HG03457 (cell line): ENCODE results near the gene ATXN10.
"Not testable (repeated sequence)": the region's sequence is repeated elsewhere in the genome, so short reads cannot be mapped to it uniquely, and the experiment has no call there.

Experiments used
- ATAC-seq: cut with Tn5 transposase; IDR thresholded peaks from one replicate; pipeline ENCODE4 v1.9.1; 2021; ENCODE audit warnings: moderate number of reproducible peaks; ENCODE audit not compliant: unreplicated experiment

The ATXN10 gene

GRCh38 chr22:45704648-45705047 lies 33.0 kb downstream of the ATXN10 start:
- no peak for ATAC-seq

DNA sequence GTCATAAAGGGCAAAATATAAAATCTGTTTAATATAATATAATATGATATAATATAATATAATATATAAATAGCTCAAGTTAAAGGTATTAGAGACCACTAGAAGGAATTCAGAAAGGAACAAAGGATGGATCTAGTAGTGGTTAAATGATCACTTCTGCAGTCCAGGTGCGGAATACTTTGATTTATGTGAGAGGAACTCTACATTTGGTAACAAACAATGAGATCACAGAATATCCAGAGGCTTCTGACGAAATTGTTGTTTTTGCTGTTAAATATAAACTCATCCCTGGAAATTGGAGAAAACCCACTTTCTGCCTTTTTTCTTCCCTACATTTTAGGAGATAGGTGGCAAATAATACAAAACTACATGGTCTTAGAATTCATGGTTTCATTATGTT lies 36.0 kb downstream of the ATXN10 start:
- ATAC-seq, result no peak

GRCh38 chr22:45708145-45708544 lies 36.5 kb downstream of the ATXN10 start:
- no peak for ATAC-seq

DNA sequence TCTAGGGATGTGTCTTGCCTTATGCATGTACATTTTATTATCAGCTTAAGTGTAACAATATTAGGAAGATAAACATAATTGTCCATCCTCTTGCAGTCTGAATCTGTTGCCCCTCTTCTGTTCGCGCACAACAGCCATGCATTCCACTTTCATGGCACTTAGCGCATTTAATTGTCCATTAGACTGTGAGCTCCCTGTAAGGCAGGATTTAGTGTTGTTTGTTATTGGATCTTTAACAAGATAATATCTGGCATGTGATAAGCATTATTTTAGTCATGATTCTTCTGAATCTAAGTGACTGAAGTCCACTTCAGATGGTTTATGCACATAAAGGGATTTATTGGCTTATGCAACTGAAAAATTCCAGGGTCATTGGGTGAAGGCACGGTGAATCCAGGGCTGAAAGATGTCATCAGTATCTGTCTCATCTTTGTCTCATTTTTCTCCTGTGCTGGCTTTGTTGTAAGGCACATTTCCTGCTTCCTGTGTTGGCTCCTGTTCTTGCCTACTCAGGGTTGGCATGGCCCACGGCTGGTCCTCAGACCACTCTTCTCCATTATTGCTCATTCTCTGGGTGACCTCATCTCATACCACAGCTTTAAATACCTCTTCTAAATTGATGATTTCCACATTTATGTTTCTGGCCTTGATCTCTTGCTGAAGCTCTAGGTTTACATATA lies 37.6 kb downstream of the ATXN10 start:
- ATAC-seq, result no peak

GRCh38 chr22:45709866-45710265 lies 38.2 kb downstream of the ATXN10 start:
- no peak for ATAC-seq

- no peak for ATAC-seq
Observed at GRCh38 chr22:45710469-45710868, 38.8 kb downstream of the ATXN10 start.

DNA sequence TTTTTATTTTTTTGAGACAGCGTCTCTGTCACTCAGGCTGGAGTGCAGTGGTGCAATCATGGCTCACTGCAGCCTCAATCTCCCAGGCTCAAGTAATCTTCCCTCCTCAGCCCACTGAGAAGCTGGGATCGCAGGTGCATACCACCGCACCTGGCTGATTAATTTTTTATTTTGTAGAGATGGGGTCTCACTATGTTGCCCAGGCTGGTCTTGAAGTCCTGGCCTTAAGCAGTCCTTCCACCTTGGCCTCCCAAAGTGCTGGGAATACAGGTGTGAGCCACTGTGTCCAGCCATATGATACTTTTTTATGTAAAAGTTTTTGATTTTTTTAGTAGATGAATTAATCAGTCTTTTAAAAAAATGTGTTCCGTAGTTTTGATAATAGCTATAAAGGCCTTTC lies 42.8 kb downstream of the ATXN10 start:
- ATAC-seq, result not testable (repeated sequence)

DNA sequence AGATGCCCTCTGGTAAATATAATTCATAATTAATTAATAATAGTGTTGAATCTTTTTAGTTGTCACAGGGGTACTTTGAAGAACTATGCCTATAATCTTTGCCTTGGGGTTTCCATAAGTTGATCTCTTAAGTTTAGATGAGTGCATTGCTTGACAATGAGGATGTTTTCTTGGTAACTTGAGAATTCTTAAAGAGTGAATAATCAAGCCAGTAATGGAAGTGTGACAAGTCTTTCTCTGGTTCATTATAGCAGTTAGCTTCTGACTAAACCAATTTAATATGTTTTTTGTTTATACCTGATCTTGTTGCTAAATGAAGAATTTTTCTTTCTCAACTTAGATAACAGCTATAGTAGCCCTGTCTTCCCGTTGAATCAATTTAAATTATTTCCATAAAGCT lies 46.2 kb downstream of the ATXN10 start:
- no peak for ATAC-seq

DNA sequence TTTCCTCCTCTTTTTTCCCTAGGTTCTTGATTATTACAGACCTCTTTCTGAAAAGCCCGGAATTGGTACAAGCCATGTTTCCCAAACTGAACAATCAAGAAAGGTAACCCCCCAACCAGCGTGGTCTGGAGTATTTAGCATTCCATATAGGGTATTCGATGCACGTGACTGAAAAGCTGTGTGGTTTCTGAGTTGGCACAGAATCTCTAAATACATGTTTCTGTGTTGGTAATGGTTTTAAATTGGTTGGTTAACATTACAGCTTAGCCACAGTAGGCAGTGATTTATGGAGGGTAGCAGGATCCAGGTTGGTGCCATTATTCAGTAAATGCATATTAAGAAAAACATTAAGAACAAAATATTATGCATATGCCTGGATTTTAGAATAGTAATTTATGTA lies 46.8 kb downstream of the ATXN10 start:
- no peak for ATAC-seq

- ATAC-seq, result no peak
Observed at GRCh38 chr22:45720839-45721378, 49.3 kb downstream of the ATXN10 start.

- ATAC-seq, result no peak
Observed at GRCh38 chr22:45722006-45722405, 50.4 kb downstream of the ATXN10 start.

GRCh38 chr22:45726081-45726480 lies 54.4 kb downstream of the ATXN10 start:
- ATAC-seq, result no peak

DNA sequence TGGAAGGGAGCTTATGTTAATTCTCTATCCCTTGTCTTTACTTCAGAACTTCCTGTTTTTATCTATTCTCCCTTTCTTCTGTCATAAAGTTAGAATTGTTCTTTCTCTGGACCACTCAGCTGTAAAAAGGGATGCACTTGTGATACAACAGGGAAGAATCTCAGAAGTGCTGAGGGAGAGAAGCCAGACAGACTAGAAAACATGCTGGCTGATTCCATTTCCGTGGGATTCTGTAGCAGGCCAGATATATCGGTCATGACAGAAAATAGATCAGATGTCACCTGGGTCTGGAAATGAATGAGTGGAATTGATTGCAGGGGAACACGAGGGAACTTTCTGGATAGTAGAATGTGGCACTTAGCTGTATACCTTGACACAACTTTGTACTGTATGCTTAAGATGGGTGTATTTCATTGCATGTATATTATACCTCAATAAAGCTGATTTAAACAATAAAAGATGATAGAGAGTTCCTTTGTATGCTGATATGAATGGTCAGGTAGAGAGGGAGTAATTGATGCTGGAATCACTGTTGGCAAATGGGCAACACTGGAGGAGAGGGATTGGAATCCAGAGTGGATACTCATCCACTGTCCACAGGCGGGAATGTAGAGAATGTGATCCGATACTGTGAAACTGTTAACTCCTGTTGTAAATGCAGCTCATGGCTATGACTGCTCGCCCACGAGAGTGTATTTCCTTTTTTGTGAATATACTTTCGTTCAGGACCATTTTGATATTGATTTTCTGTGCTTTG lies 59.6 kb downstream of the ATXN10 start:
- ATAC-seq, result no peak

- ATAC-seq, result no peak
Observed at GRCh38 chr22:45731798-45732495, 60.3 kb downstream of the ATXN10 start.

DNA sequence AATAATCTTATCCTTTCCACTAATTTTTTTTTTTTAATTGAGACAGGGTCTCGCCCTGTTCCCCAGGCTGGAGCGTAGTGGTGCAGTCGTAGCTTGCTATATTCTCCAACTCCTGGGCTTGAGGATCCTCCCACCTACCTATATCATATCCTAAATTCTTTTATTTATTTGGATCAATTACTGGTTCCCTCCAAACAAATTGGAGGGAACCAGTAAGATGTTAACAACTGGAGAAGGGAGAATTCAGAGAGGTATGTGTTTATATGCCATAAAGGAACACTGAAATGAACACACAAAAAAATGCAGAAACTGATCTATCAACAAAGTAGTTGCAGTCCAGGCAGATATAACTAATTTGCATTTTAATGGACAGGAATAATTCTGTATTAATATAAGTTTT lies 63.6 kb downstream of the ATXN10 start:
- ATAC-seq, result no peak

DNA sequence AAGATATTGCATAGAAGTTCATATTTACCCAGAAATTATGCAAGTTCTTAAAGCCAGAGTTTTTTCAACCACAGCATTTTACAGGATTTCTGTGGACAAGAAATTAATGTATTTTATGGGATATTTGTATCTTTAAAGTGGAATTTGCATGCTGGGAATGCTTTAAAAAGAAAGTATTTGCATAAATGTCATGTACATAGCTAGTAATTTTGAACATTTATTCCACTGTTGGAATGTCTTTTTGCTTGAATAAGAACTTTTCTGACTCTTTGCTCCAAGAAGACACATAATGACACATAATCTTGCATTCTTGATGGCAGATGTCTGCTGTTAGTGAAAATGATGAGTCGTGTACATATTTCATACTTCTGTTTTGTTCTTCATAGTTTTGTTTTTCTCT lies 66.6 kb downstream of the ATXN10 start:
- ATAC-seq, result no peak

DNA sequence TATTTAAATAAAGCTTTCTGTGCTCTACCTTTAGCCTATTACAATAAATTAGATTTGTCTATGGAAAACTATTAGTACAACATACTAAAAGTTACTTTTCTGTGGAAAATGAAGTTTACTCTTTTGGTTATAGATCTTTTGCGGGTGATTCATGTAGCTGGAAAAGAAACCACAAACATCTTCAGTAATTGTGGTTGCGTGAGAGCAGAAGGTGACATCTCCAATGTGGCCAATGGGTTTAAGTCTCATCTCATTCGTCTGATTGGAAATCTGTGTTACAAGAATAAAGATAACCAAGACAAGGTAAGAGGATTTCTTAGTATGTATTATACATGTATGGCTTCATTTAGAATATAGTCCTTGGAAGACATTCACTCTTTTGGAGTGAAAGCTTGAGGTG lies 68.6 kb downstream of the ATXN10 start:
- no peak for ATAC-seq

DNA sequence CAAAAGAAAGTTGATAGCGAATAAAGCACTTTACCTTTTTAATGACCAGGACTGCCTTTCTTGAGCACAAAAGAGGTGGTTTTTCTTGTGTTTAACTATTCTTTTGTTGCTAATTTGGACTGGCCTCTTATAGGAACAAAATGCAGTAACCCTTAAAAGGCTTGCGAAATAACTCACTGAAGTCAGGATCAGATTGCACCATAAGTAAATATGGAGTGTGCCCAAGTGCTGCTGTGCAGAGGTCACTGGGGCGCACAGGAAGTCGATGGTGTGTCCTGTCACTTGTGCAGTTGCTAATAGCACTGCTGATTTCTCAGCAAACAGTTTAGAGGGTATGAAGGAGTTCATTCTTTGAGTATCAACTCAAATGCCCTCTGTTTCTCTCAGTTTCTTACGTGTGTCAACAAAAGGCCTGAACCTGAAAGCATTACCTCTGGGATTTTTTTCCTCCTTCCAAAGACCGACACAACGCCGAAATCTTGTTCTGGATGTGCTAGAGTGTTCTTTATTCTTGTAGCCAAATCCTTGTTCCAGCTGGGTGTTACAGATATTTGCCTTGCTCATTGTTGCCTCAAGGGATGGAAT lies 71.3 kb downstream of the ATXN10 start:
- ATAC-seq, result no peak

DNA sequence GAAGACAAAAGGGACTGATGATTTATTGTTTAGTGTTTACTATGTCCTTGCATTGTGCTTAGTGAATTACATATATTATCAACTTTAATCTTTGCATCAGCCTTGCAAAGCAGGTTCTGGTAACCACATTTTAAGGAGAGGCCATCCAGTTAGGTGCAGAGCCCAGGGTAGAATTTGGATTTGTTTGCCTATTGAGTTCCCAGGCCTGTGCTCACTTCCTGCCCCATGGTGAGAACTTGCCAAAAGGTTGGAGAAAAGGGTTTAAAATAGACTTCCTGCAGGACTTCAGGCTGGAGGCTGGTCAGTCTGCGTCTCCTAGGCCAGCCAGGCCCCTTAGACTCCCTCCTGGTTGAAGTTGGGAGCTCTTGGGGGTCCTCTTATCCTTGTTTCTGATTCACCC lies 72.1 kb downstream of the ATXN10 start:
- ATAC-seq, result no peak

GRCh38 chr22:45744442-45744841 lies 72.8 kb downstream of the ATXN10 start:
- no peak for ATAC-seq

DNA sequence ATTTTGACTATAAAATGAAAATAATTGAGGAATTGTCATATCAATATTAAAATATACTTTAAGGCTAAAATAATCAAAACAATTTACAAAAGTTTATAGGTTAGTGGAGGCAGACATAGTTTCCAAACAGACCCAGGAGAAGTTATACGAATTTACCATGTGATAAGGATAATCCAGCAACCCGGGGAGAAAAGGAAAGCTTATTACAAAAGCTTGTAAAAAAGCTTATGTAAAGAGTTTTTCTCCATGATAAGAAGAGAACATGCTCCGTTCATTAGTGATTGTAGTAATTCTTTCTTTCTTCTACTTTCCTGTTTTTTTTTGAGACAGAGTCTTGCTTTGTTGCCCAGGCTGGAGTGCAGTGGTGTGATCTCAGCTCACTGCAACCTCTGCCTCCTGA lies 79.0 kb downstream of the ATXN10 start:
- ATAC-seq, result no peak
